OCI-LY7 (cell line): Measurements from ENCODE around the gene TMOD3.

Source experiments
- CTCF ChIP-seq: fragments of 200-600 bp; sonication (generic); conservative IDR thresholded peaks from 2 replicates; pipeline ENCODE4 v1.5.1; 2014; ENCODE audit warnings: mild to moderate bottlenecking, antibody characterized with exemption, low read length, moderate library complexity, mixed read lengths
- EZH2phosphoT487 ChIP-seq: fragments of 200-600 bp; sonication (generic); IDR thresholded peaks from 2 replicates; pipeline ENCODE4 v1.6.1; 2018; ENCODE audit warnings: low read depth, borderline replicate concordance, mild to moderate bottlenecking, mixed run types, antibody characterized with exemption, low read length, moderate library complexity, mixed read lengths

DNA sequence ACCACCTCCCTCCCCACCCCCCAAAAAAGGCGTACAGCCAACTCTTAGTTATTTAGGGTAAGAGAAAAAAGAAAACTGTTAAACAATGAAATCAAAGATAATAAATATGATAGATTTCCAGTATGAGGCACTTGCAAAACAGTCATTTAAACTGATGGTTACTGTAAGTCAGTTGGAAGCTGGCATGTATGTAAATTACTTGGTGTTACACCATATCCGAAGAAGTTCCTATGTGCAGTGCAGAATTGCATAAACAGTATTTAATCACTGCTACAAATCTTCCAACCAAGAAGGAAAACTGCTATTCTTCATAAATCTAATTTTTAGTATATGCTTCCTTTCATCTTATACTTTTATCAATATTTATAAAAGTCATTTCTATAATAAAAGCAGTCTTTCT, 80.1 kb downstream of the TMOD3 start:
- TF ChIP-seq CTCF (no peak), EZH2phosphoT487 (no peak)
